C4-2B (cell line): ENCODE measurements around the gene OR2T11.

ENCODE experiments used
- ZFX ChIP-seq: fragments of 450-650 bp; IDR thresholded peaks from 2 replicates; pipeline ENCODE4 v1.6.1; 2017
- TF ChIP-seq, protein P1 (sequence below): fragments of 450-650 bp; conservative IDR thresholded peaks from 2 replicates; pipeline ENCODE4 v1.5.1; 2017; ENCODE audit warnings: mild to moderate bottlenecking

DNA sequence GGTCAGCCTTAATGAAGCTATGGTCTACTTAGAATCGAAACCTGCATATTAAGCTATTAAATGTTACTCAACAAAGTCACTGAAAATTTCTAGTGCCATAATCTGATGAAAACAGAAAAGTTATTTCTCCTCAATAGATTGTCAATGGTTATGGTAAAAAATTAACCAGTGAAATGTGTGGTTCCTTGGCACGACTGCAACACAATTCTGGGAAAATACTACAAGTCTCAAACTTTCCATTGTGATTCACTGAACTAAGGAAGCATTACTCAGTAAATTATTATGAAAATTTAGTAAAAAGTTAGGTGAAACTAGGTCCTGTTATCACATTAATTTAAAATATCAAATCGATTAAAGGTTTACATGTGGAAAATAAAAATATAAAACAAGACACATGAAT is 24.6 kb downstream of the OR2T11 start:
- TF ChIP-seq, protein P1, sequence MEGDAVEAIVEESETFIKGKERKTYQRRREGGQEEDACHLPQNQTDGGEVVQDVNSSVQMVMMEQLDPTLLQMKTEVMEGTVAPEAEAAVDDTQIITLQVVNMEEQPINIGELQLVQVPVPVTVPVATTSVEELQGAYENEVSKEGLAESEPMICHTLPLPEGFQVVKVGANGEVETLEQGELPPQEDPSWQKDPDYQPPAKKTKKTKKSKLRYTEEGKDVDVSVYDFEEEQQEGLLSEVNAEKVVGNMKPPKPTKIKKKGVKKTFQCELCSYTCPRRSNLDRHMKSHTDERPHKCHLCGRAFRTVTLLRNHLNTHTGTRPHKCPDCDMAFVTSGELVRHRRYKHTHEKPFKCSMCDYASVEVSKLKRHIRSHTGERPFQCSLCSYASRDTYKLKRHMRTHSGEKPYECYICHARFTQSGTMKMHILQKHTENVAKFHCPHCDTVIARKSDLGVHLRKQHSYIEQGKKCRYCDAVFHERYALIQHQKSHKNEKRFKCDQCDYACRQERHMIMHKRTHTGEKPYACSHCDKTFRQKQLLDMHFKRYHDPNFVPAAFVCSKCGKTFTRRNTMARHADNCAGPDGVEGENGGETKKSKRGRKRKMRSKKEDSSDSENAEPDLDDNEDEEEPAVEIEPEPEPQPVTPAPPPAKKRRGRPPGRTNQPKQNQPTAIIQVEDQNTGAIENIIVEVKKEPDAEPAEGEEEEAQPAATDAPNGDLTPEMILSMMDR: no peak
- no peak for TF ChIP-seq ZFX
